Lower lobe of right lung (tissue), 2 donors: ENCODE results near the gene SMIM24. TPM values are rescaled to one million over a fixed set of nuclear protein-coding genes. Genes with fewer than 3 reads are reported as not detected.

ENCODE experiments used
- ATAC-seq, 2 donors: fragments of 200-7000 bp; cut with Tn5 transposase; one replicate each; pipeline ENCODE4 v1.9.1; 2020 to 2022; ENCODE audit warnings: mild to moderate bottlenecking in 2 of 2, moderate library complexity in 2 of 2
- DNase-seq: peaks from one replicate; pipeline ENCODE4 v3.0.0-alpha.2; 2020
- H3K27ac ChIP-seq: fragments of 200-600 bp; one replicate; pipeline ENCODE4 v1.8.0; 2022
- H3K27me3 ChIP-seq: fragments of 200-600 bp; one replicate; pipeline ENCODE4 v1.8.0; 2022; ENCODE audit warnings: low read depth
- H3K36me3 ChIP-seq: fragments of 200-600 bp; one replicate; pipeline ENCODE4 v1.8.0; 2022; ENCODE audit warnings: mild to moderate bottlenecking
- H3K4me1 ChIP-seq: fragments of 200-600 bp; one replicate; pipeline ENCODE4 v1.8.0; 2022
- H3K4me3 ChIP-seq: fragments of 200-600 bp; one replicate; pipeline ENCODE4 v1.8.0; 2022; ENCODE audit warnings: mild to moderate bottlenecking
- H3K9me3 ChIP-seq: fragments of 200-600 bp; one replicate; pipeline ENCODE4 v1.8.0; 2022
- CTCF ChIP-seq: fragments of 200-600 bp; IDR thresholded peaks from one replicate; pipeline ENCODE4 v1.8.0; 2022; ENCODE audit warnings: antibody characterized with exemption, mild to moderate bottlenecking
- intact Hi-C: fragments of 100-400 bp; cut with DNase I; formaldehyde crosslinking; loops from one replicate; pipeline ENCODE4 v1.11.0; 2022
- total RNA-seq: library from RNA; stranded (reverse); fragmentation: NEBNext Ultra II Directional; extraction: Animal tissue kit (Norgen Biotek cat#: 25700); gene quantifications from one replicate; pipeline ENCODE4 v1.2.1, GENCODE V29; 2021
- donor health status: DM: no; HTN: yes; CAD: no; lungs with severe emphysema.

The SMIM24 gene
- total RNA-seq, 1 donor from 2014 or later = not detected

GRCh38 chr19:3477506-3477905, 2.8 kb downstream of the SMIM24 start:
- H3K9me3 ChIP-seq = no peaks in the 10 kb centered on the region
- H3K4me3 ChIP-seq = no peak overlapping the region
- ATAC-seq (no peak), DNase-seq (no peak)
- peaks cover 25% of the 10 kb centered on the region for H3K27me3 ChIP-seq
- H3K27ac ChIP-seq = no peak overlapping the region
- no peak for TF ChIP-seq CTCF
- peaks cover under 1% of the 10 kb centered on the region for H3K4me1 ChIP-seq
- no peaks in the 10 kb centered on the region for H3K36me3 ChIP-seq
- intact Hi-C loops = loop anchor here (10.0 kb wide), 1 partner anchor 153 kb away; no protein-coding TSS in a partner anchor

- no peak for ATAC-seq
- Histone ChIP-seq H3K36me3 (no peaks in the 10 kb centered on the region), H3K4me3 (no peak overlapping the region), H3K27ac (no peak overlapping the region), H3K9me3 (no peaks in the 10 kb centered on the region), H3K27me3 (peaks cover 18% of the 10 kb centered on the region), H3K4me1 (peaks cover 7% of the 10 kb centered on the region)
- intact Hi-C loops = loop anchor here (10.0 kb wide), 1 partner anchor 152 kb away; no protein-coding TSS in a partner anchor
- DNase-seq = no peak
- TF ChIP-seq CTCF = no peak
These were observed 3.5 kb downstream of the SMIM24 start for GRCh38 chr19:3476830-3477229.

- peaks cover 4% of the 10 kb centered on the region for H3K27me3 ChIP-seq
- H3K9me3 ChIP-seq = no peaks in the 10 kb centered on the region
- H3K4me1 ChIP-seq = peaks cover 8% of the 10 kb centered on the region
- no peak for ATAC-seq
- H3K36me3 ChIP-seq = no peaks in the 10 kb centered on the region
- intact Hi-C loops = loop anchor here (10.0 kb wide), 1 partner anchor 151 kb away; no protein-coding TSS in a partner anchor
- no peak overlapping the region for H3K4me3 ChIP-seq
- H3K27ac ChIP-seq = no peak overlapping the region
- TF ChIP-seq CTCF = no peak
- DNase-seq = no peak
These were observed 4.9 kb downstream of the SMIM24 start for GRCh38 chr19:3475449-3475848.

- no peak for ATAC-seq
- intact Hi-C loops = loop anchor here (10.0 kb wide), 1 partner anchor 150 kb away; no protein-coding TSS in a partner anchor
- Histone ChIP-seq H3K4me1 (peaks cover 8% of the 10 kb centered on the region), H3K36me3 (no peaks in the 10 kb centered on the region), H3K4me3 (no peak overlapping the region), H3K27ac (no peak overlapping the region), H3K9me3 (no peaks in the 10 kb centered on the region), H3K27me3 (no peaks in the 10 kb centered on the region)
- no peak for TF ChIP-seq CTCF
- no peak for DNase-seq
These were observed 5.7 kb downstream of the SMIM24 start for GRCh38 chr19:3474614-3475013.

- no peak overlapping the region for H3K27ac ChIP-seq
- ATAC-seq (no peak), DNase-seq (no peak)
- no peaks in the 10 kb centered on the region for H3K27me3 ChIP-seq
- peaks cover 14% of the 10 kb centered on the region for H3K4me1 ChIP-seq
- H3K4me3 ChIP-seq = no peak overlapping the region
- intact Hi-C loops = loop anchor here (10.0 kb wide), 1 partner anchor 149 kb away; no protein-coding TSS in a partner anchor
- no peak for TF ChIP-seq CTCF
- no peaks in the 10 kb centered on the region for H3K36me3 ChIP-seq
- H3K9me3 ChIP-seq = no peaks in the 10 kb centered on the region
These were observed 6.3 kb downstream of the SMIM24 start for GRCh38 chr19:3474010-3474409.
